Activated CD8-positive, alpha-beta T cell treated with anti-CD3 and anti-CD28 coated beads, Interleukin-2, amount 10 ng/mL, durations not matched to agents 7 days and 5 days (primary cell): Measurements from ENCODE around the gene SF1. TPM values are rescaled to one million over a fixed set of nuclear protein-coding genes. Genes with fewer than 3 reads are reported as not detected.

ENCODE experiments used
- ATAC-seq: fragments of 150-1000 bp; cut with Tn5 transposase; one replicate; pipeline ENCODE4 v1.10.0; 2021; ENCODE audit warnings: moderate library complexity
- CTCF ChIA-PET: fragments of 350-600 bp; sonication (Branson Sonifier 250); formaldehyde crosslinking; loops from one replicate; lab custom pipeline; 2021; ENCODE audit warnings: antibody characterized with exemption; lab: Charles Lee
- POLR2A ChIA-PET: fragments of 350-600 bp; sonication (Branson Sonifier 250); formaldehyde crosslinking; loops from one replicate; lab custom pipeline; 2021; ENCODE audit warnings: antibody characterized with exemption; lab: Charles Lee
- DNase-seq: peaks from one replicate; pipeline ENCODE4 v3.0.0-alpha.2; 2020
- H3K27ac Mint-ChIP-seq: one replicate; pipeline ENCODE4 v1.8.0; 2021; ENCODE audit warnings: mild to moderate bottlenecking, mixed read lengths
- H3K27me3 Mint-ChIP-seq: one replicate; pipeline ENCODE4 v1.8.0; 2021; ENCODE audit warnings: low read depth, mixed read lengths
- H3K36me3 Mint-ChIP-seq: one replicate; pipeline ENCODE4 v1.8.0; 2021; ENCODE audit warnings: low read depth, mixed read lengths
- H3K4me1 Mint-ChIP-seq: one replicate; pipeline ENCODE4 v1.8.0; 2021; ENCODE audit warnings: low read depth, mixed read lengths
- H3K4me3 Mint-ChIP-seq: one replicate; pipeline ENCODE4 v1.8.0; 2021; ENCODE audit warnings: mild to moderate bottlenecking, mixed read lengths
- H3K9me3 Mint-ChIP-seq: one replicate; pipeline ENCODE4 v1.8.0; 2022; ENCODE audit warnings: mixed read lengths; ENCODE audit not compliant: insufficient read depth
- total RNA-seq, 2 experiments: library from RNA; stranded (reverse); gene quantifications; one replicate each; pipeline ENCODE4 v1.2.3, GENCODE V29; 2021

SF1 gene
- total RNA-seq, 2 experiments from 2014 or later: 421 to 423 TPM

DNA sequence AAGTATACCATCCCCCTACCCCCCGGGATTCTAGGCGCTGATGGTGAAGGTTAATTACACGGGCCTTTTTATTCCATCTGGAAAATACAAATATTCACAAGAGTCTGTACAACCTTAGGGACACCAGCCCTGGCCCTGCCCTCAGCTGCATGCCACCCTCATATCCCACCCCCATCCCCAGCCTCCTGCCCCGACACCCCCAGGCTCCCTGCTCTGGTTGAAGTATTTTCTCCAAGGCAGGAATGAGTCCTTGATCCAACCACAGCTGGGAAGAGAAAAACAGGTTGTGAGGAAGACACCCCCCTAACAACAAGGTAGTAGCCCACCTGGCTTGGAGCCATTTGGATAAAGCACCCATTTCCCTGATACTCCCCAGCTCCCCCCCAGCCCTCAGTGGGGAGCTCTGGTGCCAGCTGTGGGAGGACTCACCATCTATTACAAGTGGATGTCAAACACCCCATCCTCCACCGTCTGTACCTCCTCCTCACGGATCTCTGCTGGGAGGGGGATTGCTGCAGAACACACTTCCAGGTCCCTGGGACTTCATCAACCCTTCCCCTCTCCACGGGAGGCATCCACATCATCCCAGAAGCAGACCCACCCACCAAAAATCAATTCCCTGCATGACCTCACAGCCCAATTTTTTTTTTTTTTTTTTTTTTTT is 51.3 kb downstream of the SF1 start:
- Mint-ChIP-seq H3K27ac (no peak overlapping the region), H3K9me3 (no peaks in the 10 kb centered on the region), H3K27me3 (peaks cover 7% of the 10 kb centered on the region), H3K4me1 (peaks cover 19% of the 10 kb centered on the region), H3K36me3 (peaks cover 32% of the 10 kb centered on the region), H3K4me3 (no peak overlapping the region)
- POLR2A ChIA-PET: interaction anchor here (0.6 kb wide), 1 partner anchor 209 kb away, joined by 3 read pairs; no protein-coding TSS in a partner anchor
- CTCF ChIA-PET: interaction anchor here (1.6 to 2.1 kb wide), 2 partner anchors 36 to 38 kb away, joined by 3 to 12 read pairs; no protein-coding TSS in a partner anchor
- ATAC-seq (no peak), DNase-seq (no peak)

DNA sequence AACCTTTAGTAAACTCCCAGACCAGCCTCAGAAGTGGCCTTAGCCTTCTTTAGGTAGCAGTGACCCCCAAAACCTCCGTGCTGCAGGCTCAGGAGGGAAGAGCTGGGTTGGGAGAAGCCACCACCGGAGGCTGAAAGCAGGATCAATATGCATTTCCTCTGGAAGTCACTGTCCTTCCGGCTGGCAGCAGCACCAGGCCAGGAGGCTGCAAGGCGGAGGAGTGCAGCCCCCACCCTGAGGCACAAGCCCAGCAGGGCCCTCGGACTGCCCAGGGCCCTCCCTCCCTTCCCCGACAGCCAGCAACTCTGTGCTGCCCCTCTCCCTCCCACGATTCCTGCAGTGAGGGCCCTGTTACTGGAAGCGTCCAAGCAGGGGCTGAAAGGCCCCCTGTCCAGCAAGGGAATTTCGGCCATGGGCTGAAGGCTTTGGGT is 52.1 kb downstream of the SF1 start:
- H3K4me1 Mint-ChIP-seq: peaks cover 19% of the 10 kb centered on the region
- H3K27me3 Mint-ChIP-seq: peaks cover 10% of the 10 kb centered on the region
- no peak overlapping the region for H3K4me3 Mint-ChIP-seq
- ChIA-PET POLR2A (no interaction called here), CTCF (interaction anchor here (1.6 to 2.1 kb wide), 2 partner anchors 37 kb away, joined by 3 to 12 read pairs; no protein-coding TSS in a partner anchor)
- peaks cover 24% of the 10 kb centered on the region for H3K36me3 Mint-ChIP-seq
- H3K9me3 Mint-ChIP-seq: no peaks in the 10 kb centered on the region
- DNase-seq: no peak
- no peak for ATAC-seq
- H3K27ac Mint-ChIP-seq: no peak overlapping the region

DNA sequence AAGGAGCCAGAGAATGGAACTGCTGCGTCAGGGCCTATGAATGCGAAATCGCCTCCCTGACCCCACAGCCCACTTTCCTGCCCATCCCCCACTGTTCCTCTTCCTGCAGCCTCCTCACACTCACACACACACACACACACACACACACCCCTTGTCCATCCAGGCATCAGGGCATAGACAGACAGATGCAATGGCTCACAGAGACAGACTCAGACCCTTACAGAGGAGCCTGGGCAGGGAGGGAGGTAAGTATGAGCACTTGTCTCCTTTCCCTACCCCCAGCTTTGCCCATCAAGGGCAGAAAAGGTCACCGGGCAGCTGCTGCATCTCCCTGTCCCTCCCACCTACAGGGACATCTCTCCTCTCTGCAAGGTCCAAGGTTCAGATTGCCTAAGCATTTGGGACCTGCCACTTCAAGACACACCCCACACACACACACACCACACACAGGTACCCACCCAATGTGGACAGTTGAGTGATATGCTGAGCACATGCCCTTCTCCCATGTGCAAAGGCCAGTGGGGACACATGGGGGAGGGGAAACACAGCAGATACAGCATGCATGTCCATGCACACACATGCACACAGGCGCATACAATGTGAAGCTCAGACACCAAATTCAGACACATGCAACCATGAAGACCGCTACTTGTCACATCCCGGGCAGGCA is 53.3 kb downstream of the SF1 start:
- Mint-ChIP-seq H3K9me3 (no peaks in the 10 kb centered on the region), H3K27ac (no peak overlapping the region), H3K36me3 (peaks cover 21% of the 10 kb centered on the region), H3K4me1 (peaks cover 19% of the 10 kb centered on the region), H3K27me3 (peaks cover 22% of the 10 kb centered on the region), H3K4me3 (no peak overlapping the region)
- ATAC-seq: no peak
- no peak for DNase-seq
- ChIA-PET POLR2A (interaction anchor here (0.9 kb wide), 1 partner anchor 91 kb away, joined by 3 read pairs; no protein-coding TSS in a partner anchor), CTCF (interaction anchor here (1.7 to 2.1 kb wide), 2 partner anchors 20 to 36 kb away, joined by 5 to 12 read pairs; no protein-coding TSS in a partner anchor)

DNA sequence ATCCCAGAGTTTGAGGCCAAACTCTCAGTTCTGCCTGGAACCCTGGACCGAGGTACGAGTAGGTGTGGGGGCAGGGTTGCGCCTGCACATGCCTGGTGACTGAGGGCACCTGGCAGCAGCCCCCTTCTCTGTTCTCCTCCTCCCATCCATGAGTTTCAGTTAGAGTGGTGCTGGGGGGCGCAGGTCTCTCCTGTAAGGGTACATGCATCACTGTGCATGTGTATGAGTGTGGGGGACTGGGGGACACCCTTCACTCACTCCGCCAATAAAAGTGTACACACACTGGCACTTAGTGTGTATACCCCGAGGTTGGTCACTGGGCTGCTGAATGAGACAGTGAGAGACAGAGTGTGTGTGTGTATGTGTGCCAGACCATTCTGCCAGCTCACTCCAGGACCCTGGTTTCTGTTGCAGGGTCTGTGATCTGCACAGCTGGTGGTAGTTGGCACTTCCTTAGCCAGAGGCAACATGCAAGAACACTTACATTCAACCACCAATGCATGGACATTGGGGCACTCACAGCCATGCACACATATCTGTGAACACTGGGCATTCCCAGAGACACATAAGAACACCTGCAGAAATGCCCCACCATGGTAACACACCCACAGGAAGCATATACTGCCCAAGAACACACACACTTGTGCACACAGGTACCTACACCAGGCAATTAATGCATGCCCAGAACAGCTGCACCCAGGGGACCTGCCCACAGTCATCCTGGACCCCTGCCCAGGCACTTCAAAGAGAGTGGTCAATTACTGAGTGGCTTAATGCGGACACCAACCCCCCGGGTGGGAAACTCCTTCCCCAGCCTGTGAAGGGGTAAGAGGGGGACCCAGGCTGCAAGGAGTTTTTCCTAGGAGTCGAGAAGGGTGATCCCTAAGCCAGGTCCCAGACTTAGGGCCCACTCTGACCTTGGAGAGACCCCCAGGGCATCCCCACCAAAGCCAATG is 54.2 kb downstream of the SF1 start:
- ATAC-seq (no peak), DNase-seq (no peak)
- H3K4me1 Mint-ChIP-seq: peaks cover 19% of the 10 kb centered on the region
- peak overlapping the region; percentile 57 for H3K27ac Mint-ChIP-seq
- H3K27me3 Mint-ChIP-seq: peaks cover 25% of the 10 kb centered on the region
- H3K9me3 Mint-ChIP-seq: no peaks in the 10 kb centered on the region
- ChIA-PET POLR2A (no interaction called here), CTCF (interaction anchor here (1.7 kb wide), 1 partner anchor 19 kb away, joined by 5 read pairs; no protein-coding TSS in a partner anchor)
- peaks cover 17% of the 10 kb centered on the region for H3K36me3 Mint-ChIP-seq
- H3K4me3 Mint-ChIP-seq: peak overlapping the region; percentile 43

DNA sequence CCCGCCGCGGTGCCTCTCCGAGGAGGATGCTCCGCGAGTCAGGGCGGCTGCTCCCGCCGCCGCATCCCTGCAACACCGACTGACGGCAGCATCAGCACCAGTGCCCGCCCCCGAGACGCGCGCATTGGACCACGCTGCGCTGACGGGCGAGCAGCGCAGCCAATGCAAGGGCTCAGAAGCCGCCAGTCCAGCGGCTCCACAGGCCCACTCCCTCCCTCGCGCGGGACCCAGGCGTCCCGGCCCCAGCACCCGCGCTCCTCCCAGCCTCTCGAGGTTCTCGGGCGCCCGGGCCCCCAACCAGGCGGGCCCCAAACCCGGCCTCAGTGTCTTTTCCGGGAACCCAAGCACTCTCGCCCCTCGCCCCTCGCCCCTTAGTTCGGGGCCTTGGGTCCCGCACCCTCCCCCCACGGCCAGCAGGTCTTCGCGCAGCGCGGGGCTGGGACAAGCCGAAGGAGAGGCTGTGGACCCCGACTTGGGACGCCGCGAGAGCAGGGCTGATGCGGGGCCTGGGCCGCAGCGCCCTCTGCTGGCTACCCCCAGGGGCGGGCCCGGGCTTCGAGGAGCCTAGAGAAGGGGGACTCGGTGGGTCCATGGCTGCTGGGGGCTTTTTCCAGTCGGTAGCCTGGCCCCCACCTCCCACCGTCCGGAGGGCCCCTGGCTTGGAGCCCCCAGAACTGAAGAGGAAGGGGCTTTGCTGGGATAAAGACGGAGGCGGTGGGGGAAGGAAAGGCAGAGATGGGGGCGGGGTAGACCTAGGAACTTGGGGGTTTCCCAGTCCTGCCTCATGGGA is 55.0 kb downstream of the SF1 start, which contains the start of gene NRXN2:
NRXN2 (minus strand) TSS at position 81 of the 790 bp plus-strand sequence. CDS start 9,498 bp downstream, outside the sequence.
- ATAC-seq (peak; percentile 99), DNase-seq (peak; percentile 89)
- Mint-ChIP-seq H3K36me3 (peaks cover 11% of the 10 kb centered on the region), H3K4me1 (peaks cover 17% of the 10 kb centered on the region), H3K4me3 (peak within 1 kb of the TSS; percentile 61), H3K27ac (peak within 1 kb of the TSS; percentile 57), H3K9me3 (no peaks in the 10 kb centered on the region), H3K27me3 (peaks cover 27% of the 10 kb centered on the region)
- ChIA-PET POLR2A (no interaction called here), CTCF (interaction anchor here (1.4 to 1.7 kb wide), 2 partner anchors 19 to 35 kb away, joined by 5 read pairs; no protein-coding TSS in a partner anchor)

DNA sequence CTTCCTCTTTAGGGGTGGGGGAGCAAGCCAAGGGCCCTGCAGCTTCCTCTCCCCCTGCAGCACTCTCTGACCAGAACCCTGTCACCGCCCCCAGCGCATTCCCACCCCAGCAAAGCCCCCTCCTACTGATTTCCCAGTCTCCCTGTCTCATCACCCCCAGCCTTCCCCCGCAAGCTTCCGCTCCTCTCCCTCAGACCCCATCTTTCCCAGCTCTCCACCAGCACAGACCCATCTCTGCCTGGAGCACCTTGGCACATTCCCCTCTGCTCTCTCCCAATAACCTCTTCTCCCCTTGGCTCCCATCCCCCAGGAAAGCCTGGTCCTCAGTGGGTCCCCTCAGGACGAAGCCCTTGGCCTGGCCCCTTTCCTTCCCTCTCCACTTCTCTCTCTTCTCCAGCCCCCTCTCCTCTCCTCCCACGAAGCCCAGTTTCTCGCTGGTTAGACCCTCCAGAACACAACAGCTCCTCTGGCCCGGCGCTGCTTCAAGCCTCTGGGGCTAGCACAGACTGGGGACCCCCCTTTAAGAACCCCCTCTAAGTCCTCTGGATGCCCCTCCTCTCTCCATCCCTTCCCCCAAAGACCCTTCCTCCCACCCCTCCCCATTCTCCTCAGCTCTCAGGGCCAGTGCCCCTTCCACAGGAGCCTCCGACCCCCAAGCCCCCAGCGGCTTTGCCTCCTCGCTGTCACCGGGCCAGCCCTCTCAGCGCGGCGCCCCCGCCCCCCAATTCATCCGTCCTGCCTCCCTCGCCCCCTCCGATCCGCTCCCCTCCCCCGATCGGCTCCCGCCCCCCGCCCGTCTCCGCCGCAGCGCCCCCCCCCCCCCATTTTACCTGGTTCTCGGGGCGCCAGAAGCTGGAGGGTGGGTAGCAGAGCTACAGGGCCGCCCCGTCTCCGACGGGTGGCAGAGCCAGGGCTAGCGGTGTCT is 55.9 kb downstream of the SF1 start:
- ATAC-seq (no peak), DNase-seq (no peak)
- Mint-ChIP-seq H3K36me3 (peaks cover 5% of the 10 kb centered on the region), H3K4me1 (peaks cover 17% of the 10 kb centered on the region), H3K4me3 (peak overlapping the region; percentile 32), H3K27me3 (peaks cover 34% of the 10 kb centered on the region), H3K27ac (no peak overlapping the region), H3K9me3 (no peaks in the 10 kb centered on the region)
- CTCF ChIA-PET: interaction anchor here (1.1 to 1.4 kb wide), 2 partner anchors 20 to 34 kb away, joined by 4 to 5 read pairs; no protein-coding TSS in a partner anchor
- POLR2A ChIA-PET: no interaction called here

DNA sequence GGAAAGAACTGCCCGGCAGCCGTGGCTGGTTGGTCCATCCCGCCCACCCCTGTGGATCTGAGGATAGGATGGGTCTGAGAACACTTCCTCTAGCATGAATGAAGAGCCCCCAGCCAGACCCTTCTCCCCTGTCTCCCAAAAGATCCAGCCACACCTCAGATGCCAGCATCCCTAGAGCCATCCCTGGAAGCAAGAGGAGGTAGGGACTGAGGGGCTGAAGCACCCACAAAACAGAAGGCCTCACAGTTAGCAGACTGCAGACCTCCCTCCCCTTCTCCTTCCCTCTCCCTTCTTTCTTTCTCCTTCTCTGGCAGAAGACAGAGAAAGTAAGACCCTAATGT is 57.0 kb downstream of the SF1 start:
- no peaks in the 10 kb centered on the region for H3K9me3 Mint-ChIP-seq
- H3K4me1 Mint-ChIP-seq: peaks cover 17% of the 10 kb centered on the region
- H3K27ac Mint-ChIP-seq: no peak overlapping the region
- ChIA-PET CTCF (interaction anchor here (1.1 kb wide), 1 partner anchor 21 kb away, joined by 4 read pairs; no protein-coding TSS in a partner anchor), POLR2A (no interaction called here)
- ATAC-seq (no peak), DNase-seq (no peak)
- no peaks in the 10 kb centered on the region for H3K36me3 Mint-ChIP-seq
- no peak overlapping the region for H3K4me3 Mint-ChIP-seq
- peaks cover 42% of the 10 kb centered on the region for H3K27me3 Mint-ChIP-seq

DNA sequence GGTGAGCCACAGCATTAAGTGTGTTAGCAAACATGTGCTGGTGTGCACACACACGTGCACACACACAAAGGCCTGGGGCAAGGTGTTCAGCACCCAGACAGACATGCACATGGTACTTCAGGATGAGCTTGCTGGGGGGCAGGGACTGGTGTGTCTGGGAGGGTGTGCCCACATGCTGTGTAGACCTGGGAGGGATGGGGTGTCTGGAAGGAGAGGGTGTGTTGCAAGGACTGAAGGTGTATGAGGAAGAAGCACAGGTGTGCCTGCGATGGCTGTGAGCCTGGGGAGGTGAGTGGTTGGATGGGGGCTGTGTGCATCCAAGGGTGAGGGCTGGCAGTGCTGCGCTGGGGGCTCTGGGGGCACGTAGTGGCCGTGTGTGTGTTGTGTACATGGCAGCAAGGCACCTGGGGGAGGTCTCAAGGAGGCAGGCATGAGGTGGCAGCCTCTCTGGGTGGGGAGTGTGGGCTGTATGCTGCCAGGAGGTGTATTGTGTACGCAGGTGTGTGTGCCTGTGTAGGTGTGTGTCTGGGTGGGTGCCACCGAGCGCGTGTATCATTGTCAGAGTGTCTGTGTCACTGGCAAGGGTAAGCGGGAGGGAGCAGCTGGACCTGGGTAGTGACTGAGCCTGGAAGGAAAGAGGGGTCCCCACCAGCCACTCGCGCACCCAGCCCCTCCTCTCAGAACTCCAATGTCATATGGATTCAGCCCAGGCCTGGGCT is 57.5 kb downstream of the SF1 start:
- Mint-ChIP-seq H3K4me3 (no peak overlapping the region), H3K4me1 (peaks cover 17% of the 10 kb centered on the region), H3K27ac (no peak overlapping the region), H3K9me3 (no peaks in the 10 kb centered on the region), H3K27me3 (peaks cover 47% of the 10 kb centered on the region), H3K36me3 (no peaks in the 10 kb centered on the region)
- ATAC-seq: no peak
- ChIA-PET POLR2A (no interaction called here), CTCF (no interaction called here)
- no peak for DNase-seq

DNA sequence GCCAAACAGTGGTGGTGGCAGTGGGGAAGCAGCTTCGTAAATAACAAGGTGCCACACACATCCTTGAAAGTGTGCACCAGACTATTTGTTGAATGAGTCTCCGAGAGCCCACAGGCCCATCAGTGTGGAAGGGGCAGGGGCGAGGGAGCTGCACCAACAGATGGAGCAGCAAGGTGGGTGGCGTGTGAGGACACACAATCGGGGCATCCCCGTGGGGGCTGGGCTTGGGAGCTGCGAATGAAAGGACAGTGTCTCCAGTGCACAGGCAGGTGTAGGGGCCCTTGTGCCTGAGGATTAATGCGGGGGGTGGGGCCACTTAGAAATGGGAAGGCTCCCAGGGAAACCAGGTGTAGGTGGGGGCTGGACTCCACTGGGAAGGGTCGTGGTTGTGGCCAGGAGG is 58.2 kb downstream of the SF1 start:
- H3K27me3 Mint-ChIP-seq: peaks cover 53% of the 10 kb centered on the region
- ChIA-PET CTCF (interaction anchor here (2.3 kb wide), 1 partner anchor 23 kb away, joined by 11 read pairs; the partner anchor contains the start of gene RASGRP2), POLR2A (no interaction called here)
- ATAC-seq (no peak), DNase-seq (no peak)
- H3K4me3 Mint-ChIP-seq: no peak overlapping the region
- no peaks in the 10 kb centered on the region for H3K9me3 Mint-ChIP-seq
- no peak overlapping the region for H3K27ac Mint-ChIP-seq
- H3K4me1 Mint-ChIP-seq: peaks cover 15% of the 10 kb centered on the region
- H3K36me3 Mint-ChIP-seq: no peaks in the 10 kb centered on the region
